Liver (tissue), 9 donors: Measurements from ENCODE around the gene INPP4A. TPM values are rescaled to one million over a fixed set of nuclear protein-coding genes. Genes with fewer than 3 reads are reported as not detected.

Experiments used
- DNase-seq: peaks from one replicate; pipeline ENCODE4 v3.0.0-alpha.2; 2017; ENCODE audit warnings: low spot score
- H3K27ac ChIP-seq, 2 donors: one replicate each; pipeline ENCODE4 v1.7.0; 2013; ENCODE audit warnings: inconsistent platforms in 2 of 2, low read length in 2 of 2, control low read depth in 1 of 2, low read depth in 1 of 2, mild to moderate bottlenecking in 1 of 2
- H3K27me3 ChIP-seq, 4 donors: one replicate each; pipeline versions ENCODE4 v1.6.1 to v1.7.0; 2013; ENCODE audit warnings: low read length in 3 of 4, inconsistent platforms in 1 of 4, mild to moderate bottlenecking in 1 of 4, moderate library complexity in 1 of 4; ENCODE audit not compliant: control insufficient read depth in 4 of 4, insufficient read depth in 4 of 4
- H3K36me3 ChIP-seq, 4 donors: one replicate each; pipeline versions ENCODE4 v1.6.1 to v1.7.0; 2013; ENCODE audit warnings: low read length in 3 of 4, mild to moderate bottlenecking in 3 of 4, low read depth in 1 of 4, moderate library complexity in 1 of 4; ENCODE audit not compliant: control insufficient read depth in 4 of 4, insufficient read depth in 3 of 4
- H3K4me1 ChIP-seq, 4 donors: one replicate each; pipeline versions ENCODE4 v1.6.1 to v1.7.0; 2013; ENCODE audit warnings: low read length in 3 of 4, mild to moderate bottlenecking in 3 of 4, moderate library complexity in 1 of 4; ENCODE audit not compliant: control insufficient read depth in 4 of 4, insufficient read depth in 4 of 4
- H3K4me3 ChIP-seq, 3 donors: one replicate each; pipeline versions ENCODE4 v1.6.1 to v1.7.0; 2013; ENCODE audit warnings: low read length in 3 of 3, control low read depth in 1 of 3, low read depth in 1 of 3, mild to moderate bottlenecking in 1 of 3
- H3K9ac ChIP-seq, 2 donors: one replicate each; pipeline ENCODE4 v1.7.0; 2013; ENCODE audit warnings: low read length in 2 of 2, mild to moderate bottlenecking in 2 of 2, moderate library complexity in 2 of 2, control low read depth in 1 of 2, low read depth in 1 of 2
- H3K9me3 ChIP-seq, 4 donors: one replicate each; pipeline versions ENCODE4 v1.6.1 to v1.7.0; 2013; ENCODE audit warnings: low read length in 3 of 4; ENCODE audit not compliant: control insufficient read depth in 4 of 4
- ATF3 ChIP-seq: IDR thresholded peaks from 2 replicates; pipeline ENCODE4 v1.6.1; 2016; ENCODE audit warnings: antibody characterized with exemption
- CTCF ChIP-seq: fragments of 150-350 bp; IDR thresholded peaks from 2 replicates; pipeline ENCODE4 v1.5.1; 2017; ENCODE audit warnings: improper control_type of control experiment, low read depth, low read length; ENCODE audit not compliant: missing input control
- EGR1 ChIP-seq, 2 donors: IDR thresholded peaks; 2 replicates each; pipeline ENCODE4 v1.6.1; 2016 to 2018; ENCODE audit warnings: antibody characterized with exemption in 2 of 2, low read depth in 2 of 2
- FOXA1 ChIP-seq: IDR thresholded peaks from 2 replicates; pipeline ENCODE4 v1.6.1; 2016; ENCODE audit warnings: antibody characterized with exemption
- FOXA2 ChIP-seq: IDR thresholded peaks from 2 replicates; pipeline ENCODE4 v1.6.1; 2016; ENCODE audit warnings: antibody characterized with exemption
- GABPA ChIP-seq, 2 donors: IDR thresholded peaks in 1 of 2; conservative IDR thresholded peaks in 1 of 2; 2 replicates each; pipeline ENCODE4 v1.6.1; 2016; ENCODE audit warnings: antibody characterized with exemption in 2 of 2, mild to moderate bottlenecking in 1 of 2, moderate library complexity in 1 of 2
- HNF4A ChIP-seq, 2 donors: conservative IDR thresholded peaks; 2 replicates each; pipeline ENCODE4 v1.6.1; 2016; ENCODE audit warnings: antibody characterized with exemption in 2 of 2, mild to moderate bottlenecking in 2 of 2
- HNF4G ChIP-seq: IDR thresholded peaks from 2 replicates; pipeline ENCODE4 v1.6.1; 2016; ENCODE audit warnings: antibody characterized with exemption
- JUND ChIP-seq, 2 donors: IDR thresholded peaks; 2 replicates each; pipeline ENCODE4 v1.6.1; 2016; ENCODE audit warnings: antibody characterized with exemption in 2 of 2
- MAX ChIP-seq: IDR thresholded peaks from 2 replicates; pipeline ENCODE4 v1.6.1; 2016; ENCODE audit warnings: antibody characterized with exemption
- NR2F2 ChIP-seq: IDR thresholded peaks from 2 replicates; pipeline ENCODE4 v1.6.1; 2016; ENCODE audit warnings: antibody characterized with exemption
- RAD21 ChIP-seq, 2 donors: IDR thresholded peaks; 2 replicates each; pipeline ENCODE4 v1.6.1; 2016; ENCODE audit warnings: antibody characterized with exemption in 2 of 2, mild to moderate bottlenecking in 2 of 2
- RXRA ChIP-seq, 2 donors: IDR thresholded peaks; 2 replicates each; pipeline ENCODE4 v1.6.1; 2017 to 2018; ENCODE audit warnings: antibody characterized with exemption in 2 of 2, mild to moderate bottlenecking in 1 of 2
- SP1 ChIP-seq: IDR thresholded peaks from 2 replicates; pipeline ENCODE4 v1.6.1; 2018; ENCODE audit warnings: antibody characterized with exemption, mild to moderate bottlenecking
- TAF1 ChIP-seq: conservative IDR thresholded peaks from 2 replicates; pipeline ENCODE4 v1.6.1; 2016; ENCODE audit warnings: antibody characterized with exemption, mild to moderate bottlenecking
- YY1 ChIP-seq: IDR thresholded peaks from 2 replicates; pipeline ENCODE4 v1.6.1; 2016; ENCODE audit warnings: antibody characterized with exemption, mild to moderate bottlenecking
- ZBTB33 ChIP-seq: IDR thresholded peaks from 2 replicates; pipeline ENCODE4 v1.6.1; 2016; ENCODE audit warnings: antibody characterized with exemption
- WGBS: extraction: QIAGEN DNeasy Blood & Tissue Kit; methylation state at CpG from one replicate; pipeline ENCODE4 v1.1.7; 2013; 5-methylcytosine and 5-hydroxymethylcytosine counted together
- polyA plus RNA-seq, 2 donors: library from polyadenylated mRNA; stranded (reverse) in 1 of 2; unstranded in 1 of 2; fragments of 200-250 nt in 1 of 2; fragments of >200 nt in 1 of 2; fragmentation: Nextera tagmentation in 1 of 2; extraction: Ambion mirVana in 1 of 2; gene quantifications; one replicate each; pipeline versions ENCODE4 v1.2.1 to v1.2.3, GENCODE V29; 2013 to 2015
- total RNA-seq, 2 donors: library from RNA; depleted of rRNA; stranded (reverse); fragments of >200 nt; gene quantifications; one replicate each; pipeline ENCODE4 v1.2.3, GENCODE V29; 2014
- donor health status: healthy.
- donor health status: healthy.
- donor health status: healthy.
- donor health status: healthy.
- donor health status: healthy.

Gene INPP4A
- total and polyA plus RNA-seq, 4 donors = 2.9 to 14.9 (median 7.2) TPM

GRCh38 chr2:98416383-98417159 is 28.1 kb upstream of the INPP4A start:
- H3K27me3 ChIP-seq = no peaks in the 10 kb centered on the region
- no peak overlapping the region for H3K9ac ChIP-seq
- H3K4me3 ChIP-seq = no peak overlapping the region
- WGBS = 92% methylated on average over 2 of the region's 2 CpGs
- H3K36me3 ChIP-seq = no peaks in the 10 kb centered on the region
- peaks cover 0 to 5% (median 1%) of the 10 kb centered on the region in 4 donors for H3K4me1 ChIP-seq
- H3K9me3 ChIP-seq = no peaks in the 10 kb centered on the region
- no peak for DNase-seq
- TF ChIP-seq YY1 (no peak), ZBTB33 (no peak), GABPA (IDR thresholded peaks at IDR 0.05 in 1 of 2, conservative IDR thresholded peaks at IDR 0.05 in 1 of 2) (no peak), MAX (no peak), EGR1 (IDR thresholded peaks at IDR 0.05; ENCODE audit: low read depth in 2 of 2) (no peak), RAD21 (IDR thresholded peaks at IDR 0.05) (no peak), FOXA1 (no peak), JUND (IDR thresholded peaks at IDR 0.05) (no peak), TAF1 (no peak), SP1 (no peak), CTCF (no peak), RXRA (IDR thresholded peaks at IDR 0.05) (no peak)
- no peak overlapping the region for H3K27ac ChIP-seq

- Histone ChIP-seq H3K9me3 (peaks cover 0 to 4% (median 0%) of the 10 kb centered on the region in 4 donors), H3K9ac (no peak overlapping the region), H3K4me1 (no peaks in the 10 kb centered on the region), H3K27me3 (no peaks in the 10 kb centered on the region), H3K36me3 (no peaks in the 10 kb centered on the region), H3K4me3 (no peak overlapping the region), H3K27ac (no peak overlapping the region)
- no peak for DNase-seq
- no peak for TF ChIP-seq ATF3
- TF ChIP-seq SP1 = no peak
- TF ChIP-seq FOXA1 = no peak
- no peak for TF ChIP-seq RAD21 (IDR thresholded peaks at IDR 0.05)
- TF ChIP-seq NR2F2 = no peak
- TF ChIP-seq GABPA (IDR thresholded peaks at IDR 0.05 in 1 of 2, conservative IDR thresholded peaks at IDR 0.05 in 1 of 2) = no peak
- no peak for TF ChIP-seq CTCF
- TF ChIP-seq TAF1 = no peak
- no peak for TF ChIP-seq RXRA (IDR thresholded peaks at IDR 0.05)
- no peak for TF ChIP-seq JUND (IDR thresholded peaks at IDR 0.05)
- no peak for TF ChIP-seq MAX
- TF ChIP-seq FOXA2 = no peak
- TF ChIP-seq EGR1 (IDR thresholded peaks at IDR 0.05; ENCODE audit: low read depth in 2 of 2) = no peak
- no peak for TF ChIP-seq YY1
- TF ChIP-seq HNF4A (conservative IDR thresholded peaks at IDR 0.05) = no peak
- TF ChIP-seq HNF4G = no peak
- WGBS = 76% methylated on average over 2 of the region's 2 CpGs
These were observed 25.1 kb upstream of the INPP4A start for GRCh38 chr2:98419544-98419943.
